ENCODE data around the gene PPARG. TPM values are rescaled to one million over a fixed set of nuclear protein-coding genes. Genes with fewer than 3 reads are reported as not detected.

The PPARG gene
- total and polyA plus RNA-seq, 2 of the 13 experiments (the other 11 are each of a cell fraction or from before 2014, with no cell fraction given) = 13.9 to 58.3 TPM

DNA sequence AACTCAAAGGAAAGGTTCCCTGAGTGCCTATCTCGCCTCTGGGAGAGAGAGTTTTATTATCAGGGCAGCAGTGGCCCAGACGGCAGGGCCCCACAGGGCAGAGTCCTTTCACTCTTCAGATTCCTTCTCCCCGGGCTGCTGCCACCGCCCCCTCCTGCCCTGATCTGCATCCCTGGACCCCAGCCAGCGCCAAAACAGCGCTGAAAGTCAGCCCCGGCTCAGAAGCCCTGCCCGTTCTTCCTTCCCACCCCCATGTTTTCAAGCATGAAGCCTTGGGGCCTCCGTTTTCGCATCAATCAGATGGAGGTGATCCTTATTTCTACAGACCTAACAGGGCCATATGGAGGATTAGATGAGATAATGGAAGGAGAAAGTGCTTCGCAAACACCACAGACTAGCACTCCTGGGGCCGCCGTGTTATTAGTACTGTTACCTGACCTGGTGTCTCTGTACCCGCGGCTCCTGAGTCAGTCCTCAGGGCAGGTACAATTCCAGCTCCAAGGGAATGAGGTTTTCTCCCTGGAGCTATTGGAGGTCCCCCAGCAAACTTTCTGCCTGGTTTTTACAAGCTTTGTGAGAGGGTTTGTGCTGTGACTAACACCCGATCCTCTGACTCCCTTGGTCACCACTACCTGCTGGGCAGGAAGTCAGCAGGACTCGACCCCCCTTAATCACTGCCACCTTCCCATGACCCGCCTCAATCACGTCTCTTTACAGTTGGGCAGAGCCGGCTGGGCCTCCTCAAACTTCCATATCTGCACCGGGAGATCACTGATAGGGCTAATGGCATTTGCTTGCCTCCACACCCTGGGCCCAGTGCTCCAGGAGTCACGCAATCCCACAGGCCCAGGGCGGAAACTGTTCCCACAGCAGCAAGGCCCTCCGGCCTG, 156.0 kb downstream of the PPARG start (continued):
- TF ChIP-seq NONO (IDR thresholded peaks at IDR 0.05) (no peak), NONO (CRISPR knock-in tag; conservative IDR thresholded peaks at IDR 0.05) (peak; percentile 39; the same call in 1 of the 2 replicates), ZNF207 (IDR thresholded peaks at IDR 0.05; ENCODE audit: borderline replicate concordance) (no peak), ATF6 (CRISPR knock-in tag; conservative IDR thresholded peaks at IDR 0.05) (no peak), ETV5 (CRISPR knock-in tag; IDR thresholded peaks at IDR 0.05; ENCODE audit: borderline replicate concordance) (peak; percentile 76), TCF12 (IDR thresholded peaks at IDR 0.05) (no peak), TCF12 (CRISPR knock-in tag; IDR thresholded peaks at IDR 0.05) (0 out of 2 replicates have a peak, but pooled peaks have one; percentile 42), NFE2 (CRISPR knock-in tag; IDR thresholded peaks at IDR 0.05) (no peak), ZBTB7B (CRISPR knock-in tag; IDR thresholded peaks at IDR 0.05) (0 out of 2 replicates have a peak, but pooled peaks have one; percentile 34), ZNF747 (CRISPR knock-in tag; IDR thresholded peaks at IDR 0.05; ENCODE audit: borderline replicate concordance) (no peak), NKX3-1 (CRISPR knock-in tag; IDR thresholded peaks at IDR 0.05) (no peak), BATF2 (CRISPR knock-in tag; IDR thresholded peaks at IDR 0.05) (no peak), IKZF4 (CRISPR knock-in tag; IDR thresholded peaks at IDR 0.05; ENCODE audit: borderline replicate concordance, low read depth, not compliant biosample characterization) (peak; percentile 59), XBP1 (CRISPR knock-in tag; IDR thresholded peaks at IDR 0.05) (no peak), NR1H2 (CRISPR knock-in tag; IDR thresholded peaks at IDR 0.05; ENCODE audit: borderline replicate concordance, low read depth) (no peak), ZFP41 (CRISPR knock-in tag; IDR thresholded peaks at IDR 0.05; ENCODE audit: borderline replicate concordance) (no peak), EZH2 (conservative IDR thresholded peaks at IDR 0.05; ENCODE audit: low read depth, low read length) (no peak), ZNF235 (CRISPR knock-in tag; IDR thresholded peaks at IDR 0.05; ENCODE audit: borderline replicate concordance) (no peak), SRF (IDR thresholded peaks at IDR 0.05; ENCODE audit: low read depth, low read length) (no peak), ZNF777 (CRISPR knock-in tag; IDR thresholded peaks at IDR 0.05) (no peak), TBP (CRISPR knock-in tag; IDR thresholded peaks at IDR 0.05) (no peak)
- TF ChIP-seq, protein P1, sequence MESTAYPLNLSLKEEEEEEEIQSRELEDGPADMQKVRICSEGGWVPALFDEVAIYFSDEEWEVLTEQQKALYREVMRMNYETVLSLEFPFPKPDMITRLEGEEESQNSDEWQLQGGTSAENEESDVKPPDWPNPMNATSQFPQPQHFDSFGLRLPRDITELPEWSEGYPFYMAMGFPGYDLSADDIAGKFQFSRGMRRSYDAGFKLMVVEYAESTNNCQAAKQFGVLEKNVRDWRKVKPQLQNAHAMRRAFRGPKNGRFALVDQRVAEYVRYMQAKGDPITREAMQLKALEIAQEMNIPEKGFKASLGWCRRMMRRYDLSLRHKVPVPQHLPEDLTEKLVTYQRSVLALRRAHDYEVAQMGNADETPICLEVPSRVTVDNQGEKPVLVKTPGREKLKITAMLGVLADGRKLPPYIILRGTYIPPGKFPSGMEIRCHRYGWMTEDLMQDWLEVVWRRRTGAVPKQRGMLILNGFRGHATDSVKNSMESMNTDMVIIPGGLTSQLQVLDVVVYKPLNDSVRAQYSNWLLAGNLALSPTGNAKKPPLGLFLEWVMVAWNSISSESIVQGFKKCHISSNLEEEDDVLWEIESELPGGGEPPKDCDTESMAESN (CRISPR knock-in tag; conservative IDR thresholded peaks at IDR 0.05) = 0 out of 2 replicates have a peak, but pooled peaks have one; percentile 44
- TF ChIP-seq, protein P2, sequence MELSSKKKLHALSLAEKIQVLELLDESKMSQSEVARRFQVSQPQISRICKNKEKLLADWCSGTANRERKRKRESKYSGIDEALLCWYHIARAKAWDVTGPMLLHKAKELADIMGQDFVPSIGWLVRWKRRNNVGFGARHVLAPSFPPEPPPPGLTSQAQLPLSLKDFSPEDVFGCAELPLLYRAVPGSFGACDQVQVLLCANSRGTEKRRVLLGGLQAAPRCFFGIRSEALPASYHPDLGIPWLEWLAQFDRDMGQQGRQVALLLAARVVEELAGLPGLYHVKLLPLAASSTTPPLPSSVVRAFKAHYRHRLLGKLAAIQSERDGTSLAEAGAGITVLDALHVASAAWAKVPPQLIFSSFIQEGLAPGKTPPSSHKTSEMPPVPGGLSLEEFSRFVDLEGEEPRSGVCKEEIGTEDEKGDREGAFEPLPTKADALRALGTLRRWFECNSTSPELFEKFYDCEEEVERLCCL (CRISPR knock-in tag; IDR thresholded peaks at IDR 0.05; ENCODE audit: borderline replicate concordance) = no peak

Measured in HepG2 (cell line).